C4-2B (cell line): ENCODE measurements around the gene CELSR2.

Experiments
- H3K27ac ChIP-seq: fragments of 450-650 bp; 2 replicates; pipeline ENCODE4 v1.5.1; 2017
- ZFX ChIP-seq: fragments of 450-650 bp; IDR thresholded peaks from 2 replicates; pipeline ENCODE4 v1.6.1; 2017
- TF ChIP-seq, protein P1 (sequence below): fragments of 450-650 bp; conservative IDR thresholded peaks from 2 replicates; pipeline ENCODE4 v1.5.1; 2017; ENCODE audit warnings: mild to moderate bottlenecking

Gene CELSR2

DNA sequence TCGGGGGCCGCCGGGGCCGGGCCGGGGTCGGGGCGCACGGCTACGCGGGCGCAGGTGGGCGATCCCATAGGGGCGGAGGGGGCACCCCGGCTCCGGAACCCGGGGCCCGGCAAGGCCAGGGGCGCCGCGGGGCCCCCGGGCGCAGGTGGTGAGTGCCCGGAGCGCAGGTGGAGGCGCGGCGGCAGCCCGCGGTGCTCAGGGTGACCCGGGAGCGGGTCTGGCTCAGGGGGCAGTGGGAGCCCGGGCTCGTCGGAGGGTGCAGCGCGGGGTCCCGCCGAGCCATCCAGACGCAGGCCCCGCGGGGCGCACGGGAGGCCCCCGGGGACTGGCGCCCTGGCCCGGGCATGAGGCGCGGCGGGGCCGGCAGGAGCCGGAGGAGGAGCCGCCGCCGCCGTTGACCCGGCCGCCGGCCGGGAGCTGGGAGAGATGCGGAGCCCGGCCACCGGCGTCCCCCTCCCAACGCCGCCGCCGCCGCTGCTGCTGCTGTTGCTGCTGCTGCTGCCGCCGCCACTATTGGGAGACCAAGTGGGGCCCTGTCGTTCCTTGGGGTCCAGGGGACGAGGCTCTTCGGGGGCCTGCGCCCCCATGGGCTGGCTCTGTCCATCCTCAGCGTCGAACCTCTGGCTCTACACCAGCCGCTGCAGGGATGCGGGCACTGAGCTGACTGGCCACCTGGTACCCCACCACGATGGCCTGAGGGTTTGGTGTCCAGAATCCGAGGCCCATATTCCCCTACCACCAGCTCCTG lies 489 bp downstream of the CELSR2 start:
- peak overlapping the region; percentile 57 for H3K27ac ChIP-seq
- TF ChIP-seq ZFX = peak; percentile 75; the same call in 1 of the 2 replicates
- TF ChIP-seq, protein P1, sequence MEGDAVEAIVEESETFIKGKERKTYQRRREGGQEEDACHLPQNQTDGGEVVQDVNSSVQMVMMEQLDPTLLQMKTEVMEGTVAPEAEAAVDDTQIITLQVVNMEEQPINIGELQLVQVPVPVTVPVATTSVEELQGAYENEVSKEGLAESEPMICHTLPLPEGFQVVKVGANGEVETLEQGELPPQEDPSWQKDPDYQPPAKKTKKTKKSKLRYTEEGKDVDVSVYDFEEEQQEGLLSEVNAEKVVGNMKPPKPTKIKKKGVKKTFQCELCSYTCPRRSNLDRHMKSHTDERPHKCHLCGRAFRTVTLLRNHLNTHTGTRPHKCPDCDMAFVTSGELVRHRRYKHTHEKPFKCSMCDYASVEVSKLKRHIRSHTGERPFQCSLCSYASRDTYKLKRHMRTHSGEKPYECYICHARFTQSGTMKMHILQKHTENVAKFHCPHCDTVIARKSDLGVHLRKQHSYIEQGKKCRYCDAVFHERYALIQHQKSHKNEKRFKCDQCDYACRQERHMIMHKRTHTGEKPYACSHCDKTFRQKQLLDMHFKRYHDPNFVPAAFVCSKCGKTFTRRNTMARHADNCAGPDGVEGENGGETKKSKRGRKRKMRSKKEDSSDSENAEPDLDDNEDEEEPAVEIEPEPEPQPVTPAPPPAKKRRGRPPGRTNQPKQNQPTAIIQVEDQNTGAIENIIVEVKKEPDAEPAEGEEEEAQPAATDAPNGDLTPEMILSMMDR = no peak

DNA sequence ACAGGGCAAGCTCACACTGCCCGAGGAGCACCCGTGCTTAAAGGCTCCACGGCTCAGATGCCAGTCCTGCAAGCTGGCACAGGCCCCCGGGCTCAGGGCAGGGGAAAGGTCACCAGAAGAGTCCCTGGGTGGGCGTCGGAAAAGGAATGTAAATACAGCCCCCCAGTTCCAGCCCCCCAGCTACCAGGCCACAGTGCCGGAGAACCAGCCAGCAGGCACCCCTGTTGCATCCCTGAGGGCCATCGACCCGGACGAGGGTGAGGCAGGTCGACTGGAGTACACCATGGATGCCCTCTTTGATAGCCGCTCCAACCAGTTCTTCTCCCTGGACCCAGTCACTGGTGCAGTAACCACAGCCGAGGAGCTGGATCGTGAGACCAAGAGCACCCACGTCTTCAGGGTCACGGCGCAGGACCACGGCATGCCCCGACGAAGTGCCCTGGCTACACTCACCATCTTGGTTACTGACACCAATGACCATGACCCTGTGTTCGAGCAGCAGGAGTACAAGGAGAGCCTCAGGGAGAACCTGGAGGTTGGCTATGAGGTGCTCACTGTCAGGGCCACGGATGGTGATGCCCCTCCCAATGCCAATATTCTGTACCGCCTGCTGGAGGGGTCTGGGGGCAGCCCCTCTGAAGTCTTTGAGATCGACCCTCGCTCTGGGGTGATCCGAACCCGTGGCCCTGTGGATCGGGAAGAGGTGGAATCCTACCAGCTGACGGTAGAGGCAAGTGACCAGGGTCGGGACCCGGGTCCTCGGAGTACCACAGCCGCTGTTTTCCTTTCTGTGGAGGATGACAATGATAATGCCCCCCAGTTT lies 1.3 kb downstream of the CELSR2 start:
- TF ChIP-seq, protein P1 = no peak
- TF ChIP-seq ZFX = no peak

DNA sequence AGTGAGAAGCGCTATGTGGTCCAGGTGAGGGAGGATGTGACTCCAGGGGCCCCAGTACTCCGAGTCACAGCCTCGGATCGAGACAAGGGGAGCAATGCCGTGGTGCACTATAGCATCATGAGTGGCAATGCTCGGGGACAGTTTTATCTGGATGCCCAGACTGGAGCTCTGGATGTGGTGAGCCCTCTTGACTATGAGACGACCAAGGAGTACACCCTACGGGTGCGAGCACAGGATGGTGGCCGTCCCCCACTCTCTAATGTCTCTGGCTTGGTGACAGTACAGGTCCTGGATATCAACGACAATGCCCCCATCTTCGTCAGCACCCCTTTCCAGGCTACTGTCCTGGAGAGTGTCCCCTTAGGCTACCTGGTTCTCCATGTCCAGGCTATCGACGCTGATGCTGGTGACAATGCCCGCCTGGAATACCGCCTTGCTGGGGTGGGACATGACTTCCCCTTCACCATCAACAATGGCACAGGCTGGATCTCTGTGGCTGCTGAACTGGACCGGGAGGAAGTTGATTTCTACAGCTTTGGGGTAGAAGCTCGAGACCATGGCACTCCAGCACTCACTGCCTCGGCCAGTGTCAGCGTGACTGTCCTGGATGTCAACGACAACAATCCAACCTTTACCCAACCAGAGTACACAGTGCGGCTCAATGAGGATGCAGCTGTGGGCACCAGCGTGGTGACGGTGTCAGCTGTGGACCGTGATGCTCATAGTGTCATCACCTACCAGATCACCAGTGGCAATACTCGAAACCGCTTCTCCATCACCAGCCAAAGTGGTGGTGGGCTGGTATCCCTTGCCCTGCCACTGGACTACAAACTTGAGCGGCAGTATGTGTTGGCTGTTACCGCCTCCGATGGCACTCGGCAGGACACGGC lies 2.2 kb downstream of the CELSR2 start:
- TF ChIP-seq, protein P1 = no peak
- TF ChIP-seq ZFX = no peak
- no peak overlapping the region for H3K27ac ChIP-seq

More for the DNA sequence above, 1.3 kb downstream of the CELSR2 start:
- H3K27ac ChIP-seq = peak overlapping the region; percentile 57; the same call in 1 of the 2 replicates

DNA sequence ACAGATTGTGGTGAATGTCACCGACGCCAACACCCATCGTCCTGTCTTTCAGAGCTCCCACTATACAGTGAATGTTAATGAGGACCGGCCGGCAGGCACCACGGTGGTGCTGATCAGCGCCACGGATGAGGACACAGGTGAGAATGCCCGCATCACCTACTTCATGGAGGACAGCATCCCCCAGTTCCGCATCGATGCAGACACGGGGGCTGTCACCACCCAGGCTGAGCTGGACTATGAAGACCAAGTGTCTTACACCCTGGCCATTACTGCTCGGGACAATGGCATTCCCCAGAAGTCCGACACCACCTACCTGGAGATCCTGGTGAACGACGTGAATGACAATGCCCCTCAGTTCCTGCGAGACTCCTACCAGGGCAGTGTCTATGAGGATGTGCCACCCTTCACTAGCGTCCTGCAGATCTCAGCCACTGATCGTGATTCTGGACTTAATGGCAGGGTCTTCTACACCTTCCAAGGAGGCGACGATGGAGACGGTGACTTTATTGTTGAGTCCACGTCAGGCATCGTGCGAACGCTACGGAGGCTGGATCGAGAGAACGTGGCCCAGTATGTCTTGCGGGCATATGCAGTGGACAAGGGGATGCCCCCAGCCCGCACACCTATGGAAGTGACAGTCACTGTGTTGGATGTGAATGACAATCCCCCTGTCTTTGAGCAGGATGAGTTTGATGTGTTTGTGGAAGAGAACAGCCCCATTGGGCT lies 3.0 kb downstream of the CELSR2 start:
- TF ChIP-seq ZFX = no peak
- TF ChIP-seq, protein P1 = no peak

DNA sequence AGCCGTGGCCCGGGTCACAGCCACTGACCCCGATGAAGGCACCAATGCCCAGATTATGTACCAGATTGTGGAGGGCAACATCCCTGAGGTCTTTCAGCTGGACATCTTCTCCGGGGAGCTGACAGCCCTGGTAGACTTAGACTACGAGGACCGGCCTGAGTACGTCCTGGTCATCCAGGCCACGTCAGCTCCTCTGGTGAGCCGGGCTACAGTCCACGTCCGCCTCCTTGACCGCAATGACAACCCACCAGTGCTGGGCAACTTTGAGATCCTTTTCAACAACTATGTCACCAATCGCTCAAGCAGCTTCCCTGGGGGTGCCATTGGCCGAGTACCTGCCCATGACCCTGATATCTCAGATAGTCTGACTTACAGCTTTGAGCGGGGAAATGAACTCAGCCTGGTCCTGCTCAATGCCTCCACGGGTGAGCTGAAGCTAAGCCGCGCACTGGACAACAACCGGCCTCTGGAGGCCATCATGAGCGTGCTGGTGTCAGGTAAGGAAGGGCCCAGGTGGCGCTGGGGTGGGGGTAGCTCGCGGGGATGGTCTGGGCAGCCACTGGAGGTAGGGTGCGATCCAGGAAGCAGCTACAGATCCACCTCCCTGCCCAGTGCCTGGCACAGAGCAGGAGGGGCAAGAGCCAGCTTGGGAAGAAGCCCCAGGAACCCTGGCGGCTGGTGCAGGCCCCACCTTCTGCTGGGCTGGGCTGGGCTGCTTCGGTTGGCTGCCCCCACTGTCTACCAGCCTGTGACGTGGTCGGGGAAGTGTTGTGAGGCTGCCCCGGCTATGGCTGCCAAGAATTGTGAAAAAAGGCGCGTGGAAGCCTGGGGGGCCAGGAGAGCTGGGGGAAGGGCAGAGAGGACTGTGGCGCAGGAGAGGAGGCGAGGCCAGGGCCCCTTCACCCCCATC lies 3.8 kb downstream of the CELSR2 start:
- H3K27ac ChIP-seq = no peak overlapping the region
- TF ChIP-seq, protein P1 = no peak
- no peak for TF ChIP-seq ZFX

More for the DNA sequence above, 3.0 kb downstream of the CELSR2 start:
- no peak overlapping the region for H3K27ac ChIP-seq
